ENCODE measurements around the gene SLC35E1. TPM values are rescaled to one million over a fixed set of nuclear protein-coding genes. Genes with fewer than 3 reads are reported as not detected.

The SLC35E1 gene
- total and polyA plus RNA-seq, 2 of the 4 experiments (the other 2 are of a cell fraction), result 22.6 to 38.0 TPM

DNA sequence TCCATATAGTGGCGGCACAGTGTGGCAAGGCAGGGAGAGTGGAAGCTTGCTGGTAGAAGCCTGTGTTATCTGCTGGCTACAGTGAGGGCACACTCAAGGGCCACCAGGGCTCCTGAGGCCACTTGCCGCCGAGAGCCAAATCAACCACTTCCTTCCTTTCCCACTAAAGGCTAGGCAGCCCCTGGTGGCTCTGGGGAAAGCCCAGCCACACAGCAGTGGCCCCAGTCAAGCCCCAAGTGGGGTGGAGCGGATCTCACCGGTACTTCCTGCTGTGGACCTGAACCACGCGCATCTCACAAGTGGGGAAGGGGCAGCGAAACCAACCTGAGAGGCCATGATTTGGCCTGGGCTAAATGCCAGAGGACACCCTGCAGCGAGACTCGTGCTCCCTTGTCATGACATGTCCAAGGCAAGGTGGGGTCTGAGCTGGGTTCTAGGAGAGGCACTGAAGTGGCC lies 21.9 kb upstream of the SLC35E1 start:
- in situ Hi-C loops (cut with MboI; ENCODE audit: low sequenced_read_pairs), result no loop called here
- no peak for DNase-seq
- TF ChIP-seq MAZ (IDR thresholded peaks at IDR 0.05; ENCODE audit: borderline replicate concordance, low read depth, low read length) (no peak), MAFK (IDR thresholded peaks at IDR 0.05; ENCODE audit: low read depth, low read length) (no peak), CHD1 (IDR thresholded peaks at IDR 0.05; ENCODE audit: low read depth, low read length) (no peak), FOS (IDR thresholded peaks at IDR 0.05; ENCODE audit: low read depth, low read length) (no peak), NFE2L2 (IDR thresholded peaks at IDR 0.05; ENCODE audit: low read depth, low read length) (no peak), RAD21 (IDR thresholded peaks at IDR 0.05; ENCODE audit: low read length) (no peak), POLR2A (IDR thresholded peaks at IDR 0.05; ENCODE audit: low read depth, low read length) (no peak), RCOR1 (IDR thresholded peaks at IDR 0.05; ENCODE audit: insufficient replicate concordance, low read length) (no peak)
- TF ChIP-seq, protein P1, sequence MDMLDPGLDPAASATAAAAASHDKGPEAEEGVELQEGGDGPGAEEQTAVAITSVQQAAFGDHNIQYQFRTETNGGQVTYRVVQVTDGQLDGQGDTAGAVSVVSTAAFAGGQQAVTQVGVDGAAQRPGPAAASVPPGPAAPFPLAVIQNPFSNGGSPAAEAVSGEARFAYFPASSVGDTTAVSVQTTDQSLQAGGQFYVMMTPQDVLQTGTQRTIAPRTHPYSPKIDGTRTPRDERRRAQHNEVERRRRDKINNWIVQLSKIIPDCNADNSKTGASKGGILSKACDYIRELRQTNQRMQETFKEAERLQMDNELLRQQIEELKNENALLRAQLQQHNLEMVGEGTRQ (IDR thresholded peaks at IDR 0.05; ENCODE audit: low read depth, low read length), result no peak

More for the DNA sequence above, 21.9 kb upstream of the SLC35E1 start:
- dilution Hi-C loops (cut with HindIII; ENCODE audit: low sequenced_read_pairs, unreplicated experiment) (no loop called here), intact Hi-C loops (cut with micrococcal nuclease) (no loop called here)
- no TSS peak for BruUV-seq (replicated peaks)
- Histone ChIP-seq H3K56ac (ENCODE audit: extremely low read depth, insufficient read depth, low read length) (no peak overlapping the region), H4K5ac (ENCODE audit: low read depth, low read length) (no peak overlapping the region), H2BK120ac (ENCODE audit: low read depth, low read length) (no peak overlapping the region), H3K9me3 (ENCODE audit: control insufficient read depth, insufficient read depth, low read length) (no peaks in the 10 kb centered on the region), H3K36me3 (ENCODE audit: control insufficient read depth, insufficient read depth, low read length) (no peaks in the 10 kb centered on the region), H3K4ac (ENCODE audit: low read depth, low read length) (no peak overlapping the region), H3K27me3 (ENCODE audit: control insufficient read depth, insufficient read depth, low read length) (no peaks in the 10 kb centered on the region), H4K20me1 (ENCODE audit: insufficient read depth, low read length) (peaks cover 100% of the 10 kb centered on the region), H3K18ac (ENCODE audit: low read depth, low read length) (no peak overlapping the region), H2AFZ (replicated peaks; ENCODE audit: low read length, poor library complexity) (no peak overlapping the region), H3K4me3 (ENCODE audit: insufficient read depth, low read depth, low read length) (no peak overlapping the region), H2AK5ac (ENCODE audit: low read depth, low read length) (no peak overlapping the region), H2BK15ac (ENCODE audit: low read depth, low read length) (no peak overlapping the region), H3K14ac (replicated peaks; ENCODE audit: low read depth, low read length) (no peak overlapping the region), H4K91ac (ENCODE audit: insufficient read depth, low read depth, low read length) (no peak overlapping the region), H4K8ac (ENCODE audit: low read depth in 2 of 2, low read length in 2 of 2) (no peak overlapping the region), H3K4me2 (ENCODE audit: low read depth, low read length) (no peak overlapping the region), H2AK9ac (replicated peaks; ENCODE audit: low read depth, low read length, poor library complexity) (no peak overlapping the region), H3K9me1 (ENCODE audit: insufficient read depth, low read length) (peaks cover 67% of the 10 kb centered on the region), H3K23ac (ENCODE audit: low read depth, low read length) (no peak overlapping the region), H2BK20ac (ENCODE audit: low read depth, low read length) (no peak overlapping the region), H3K4me1 (ENCODE audit: control insufficient read depth, insufficient read depth, low read length) (peaks cover 9% of the 10 kb centered on the region; the same call in 1 of the 2 replicates), H2BK5ac (ENCODE audit: low read depth, low read length, poor library complexity, severe bottlenecking) (no peak overlapping the region), H3K79me1 (ENCODE audit: low read depth in 1 of 2, low read length in 2 of 2) (peaks cover 42 to 95% of the 10 kb centered on the region in 2 experiments), H3K27ac (ENCODE audit: insufficient read depth, low read length) (no peak overlapping the region), H3K9ac (ENCODE audit: low read depth, low read length) (no peak overlapping the region)
- 100% methylated on average over 4 of the region's 10 CpGs; no CpG with 5 or more reads in 1 of the 2 experiments for WGBS, 2 experiments (ENCODE audit: extremely low coverage in 2 of 2, insufficient read length in 1 of 2)
- ChIA-PET CTCF (no interaction called here), POLR2A (ENCODE audit: unreplicated experiment) (no interaction called here)
- ATAC-seq (ENCODE audit: low read depth), result no peak

All from IMR-90 (cell line).